HUES64 (cell line): Measurements from ENCODE around the gene LIPH.
A peak's percentile ranks its signal among the peaks of the same experiment; 100 is the strongest.
"Not testable (repeated sequence)": the region's sequence is repeated elsewhere in the genome, so short reads cannot be mapped to it uniquely, and the experiment has no call there.

ENCODE experiments used
- H3K27ac ChIP-seq: 2 replicates; pipeline ENCODE4 v1.7.0; 2013; ENCODE audit warnings: low read depth, low read length, inconsistent platforms
- H3K27me3 ChIP-seq: 2 replicates; pipeline ENCODE4 v1.6.1; 2013; ENCODE audit warnings: mild to moderate bottlenecking, low read length; ENCODE audit not compliant: insufficient read depth
- H3K36me3 ChIP-seq: 2 replicates; pipeline ENCODE4 v1.6.1; 2013; ENCODE audit warnings: mild to moderate bottlenecking, low read length; ENCODE audit not compliant: insufficient read depth
- H3K4me1 ChIP-seq: 2 replicates; pipeline ENCODE4 v1.6.1; 2013; ENCODE audit warnings: mild to moderate bottlenecking, low read length, moderate library complexity; ENCODE audit not compliant: insufficient read depth
- H3K4me3 ChIP-seq: 2 replicates; pipeline ENCODE4 v1.5.1; 2013; ENCODE audit warnings: mild to moderate bottlenecking, low read length, moderate library complexity
- H3K9ac ChIP-seq: 2 replicates; pipeline ENCODE4 v1.6.1; 2013; ENCODE audit warnings: mild to moderate bottlenecking, low read depth, low read length
- H3K9me3 ChIP-seq: 2 replicates; pipeline ENCODE4 v1.6.1; 2013; ENCODE audit warnings: low read depth, low read length; ENCODE audit not compliant: insufficient read depth
- WGBS: fragments of 150-250, 120-280 bp; methylation state at CpG from one replicate; pipeline ENCODE4 v1.1.7; 2013; ENCODE audit warnings: missing lambda C conversion rate; 5-methylcytosine and 5-hydroxymethylcytosine counted together

Gene LIPH

GRCh38 chr3:185572183-185572582 lies 19.8 kb upstream of the LIPH start:
- no peak overlapping the region for H3K9ac ChIP-seq

DNA sequence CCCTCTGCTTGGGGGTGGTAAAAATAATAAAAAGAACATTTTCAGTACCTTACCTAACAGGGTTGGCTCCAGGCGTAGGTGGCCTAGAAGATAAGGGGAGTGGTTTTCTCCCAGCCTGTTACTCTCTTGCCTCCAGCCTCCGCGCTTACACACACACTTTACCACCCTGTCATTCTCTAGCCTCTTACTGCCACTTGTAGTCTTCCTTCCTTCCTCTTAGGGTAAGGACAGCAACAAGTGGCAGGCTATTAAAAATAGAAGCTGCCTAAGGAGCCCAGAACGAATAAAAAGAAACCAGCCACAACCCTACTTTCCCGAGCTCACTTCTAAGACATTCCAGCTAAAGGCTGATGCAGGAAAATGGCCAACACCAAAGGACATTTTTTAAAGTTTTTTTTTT lies 9.6 kb upstream of the LIPH start:
- H3K4me3 ChIP-seq, result no peak overlapping the region
- no peaks in the 10 kb centered on the region for H3K9me3 ChIP-seq
- H3K27ac ChIP-seq, result peak overlapping the region; percentile 66; the same call in 1 of the 2 replicates
- peaks cover 28% of the 10 kb centered on the region for H3K4me1 ChIP-seq
- H3K27me3 ChIP-seq, result peaks cover 5% of the 10 kb centered on the region; the same call in 1 of the 2 replicates
- H3K36me3 ChIP-seq, result no peaks in the 10 kb centered on the region
- H3K9ac ChIP-seq, result peak overlapping the region; percentile 36; the same call in 1 of the 2 replicates
- 57% methylated on average over 5 of the region's 5 CpGs for WGBS

More at GRCh38 chr3:185572183-185572582, 19.8 kb upstream of the LIPH start:
- WGBS, result 92% methylated on average over 5 of the region's 5 CpGs
- Histone ChIP-seq H3K36me3 (no peaks in the 10 kb centered on the region), H3K9me3 (peaks cover 10% of the 10 kb centered on the region), H3K27ac (no peak overlapping the region), H3K27me3 (no peaks in the 10 kb centered on the region), H3K4me1 (peaks cover 6% of the 10 kb centered on the region), H3K4me3 (no peak overlapping the region)

- H3K27me3 ChIP-seq, result peaks cover 5% of the 10 kb centered on the region; the same call in 1 of the 2 replicates
- WGBS, result 85% methylated on average over 8 of the region's 8 CpGs
- H3K4me1 ChIP-seq, result peaks cover 28% of the 10 kb centered on the region
- H3K4me3 ChIP-seq, result no peak overlapping the region
- H3K36me3 ChIP-seq, result no peaks in the 10 kb centered on the region
- no peak overlapping the region for H3K9ac ChIP-seq
- no peaks in the 10 kb centered on the region for H3K9me3 ChIP-seq
- H3K27ac ChIP-seq, result peak overlapping the region; percentile 66; the same call in 1 of the 2 replicates
Observed at GRCh38 chr3:185561374-185561943, 9.1 kb upstream of the LIPH start.

GRCh38 chr3:185560676-185561075 lies 8.3 kb upstream of the LIPH start:
- Histone ChIP-seq H3K27me3 (peaks cover 5% of the 10 kb centered on the region; the same call in 1 of the 2 replicates), H3K4me1 (peaks cover 28% of the 10 kb centered on the region), H3K36me3 (no peaks in the 10 kb centered on the region), H3K9me3 (no peaks in the 10 kb centered on the region), H3K27ac (no peak overlapping the region), H3K4me3 (no peak overlapping the region), H3K9ac (no peak overlapping the region)
- WGBS, result 87% methylated on average over 10 of the region's 13 CpGs

- WGBS, result 90% methylated on average over 12 of the region's 12 CpGs
- Histone ChIP-seq H3K4me1 (peaks cover 28% of the 10 kb centered on the region), H3K4me3 (no peak overlapping the region), H3K9ac (no peak overlapping the region), H3K36me3 (no peaks in the 10 kb centered on the region), H3K27ac (no peak overlapping the region), H3K9me3 (no peaks in the 10 kb centered on the region), H3K27me3 (peaks cover 5% of the 10 kb centered on the region; the same call in 1 of the 2 replicates)
Observed at GRCh38 chr3:185559706-185560090, 7.3 kb upstream of the LIPH start.

DNA sequence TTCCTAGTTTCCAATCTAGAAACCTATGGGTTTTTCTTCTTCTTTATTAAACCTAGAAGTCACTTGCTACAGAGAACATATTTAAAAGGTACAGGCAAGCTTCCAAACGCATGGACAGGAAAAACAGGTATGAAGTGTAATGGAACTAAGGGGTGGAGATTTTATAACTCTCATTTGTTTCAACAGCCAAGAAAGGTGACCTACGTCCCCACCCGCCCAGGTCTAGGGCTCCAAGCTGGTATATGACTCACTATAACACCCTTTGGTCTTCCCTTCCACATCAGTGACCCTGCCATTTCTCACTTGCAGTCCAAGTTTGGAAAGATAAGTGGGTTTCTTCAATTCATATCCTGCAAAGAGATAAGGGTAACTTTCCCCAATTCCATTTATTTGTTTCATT lies 6.0 kb upstream of the LIPH start:
- Histone ChIP-seq H3K9me3 (no peaks in the 10 kb centered on the region), H3K27me3 (peaks cover 5% of the 10 kb centered on the region; the same call in 1 of the 2 replicates), H3K4me3 (no peak overlapping the region), H3K9ac (no peak overlapping the region), H3K27ac (no peak overlapping the region; the same call in 1 of the 2 replicates), H3K36me3 (no peaks in the 10 kb centered on the region), H3K4me1 (peaks cover 28% of the 10 kb centered on the region)
- 92% methylated on average over 3 of the region's 3 CpGs for WGBS

DNA sequence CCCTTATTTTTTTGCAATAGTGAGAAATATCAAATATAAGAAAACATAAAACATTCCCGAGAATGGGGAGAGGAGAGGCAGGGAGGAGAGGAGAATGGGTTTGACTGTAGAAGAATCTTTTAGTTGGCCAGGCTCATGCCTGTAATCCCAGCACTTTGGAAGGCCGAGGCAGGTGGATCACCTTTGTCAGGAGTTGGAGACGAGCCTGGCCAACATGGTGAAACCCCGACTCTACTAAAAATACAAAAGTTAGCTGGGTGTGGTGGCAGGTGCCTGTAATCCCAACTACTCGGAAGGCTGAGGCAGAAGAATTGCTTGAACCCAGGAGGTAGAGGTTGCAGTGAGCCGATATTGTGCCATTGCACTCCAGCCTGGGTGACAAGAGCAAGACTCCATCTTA lies 4.3 kb upstream of the LIPH start:
- WGBS, result 95% methylated on average over 6 of the region's 6 CpGs
- H3K27ac ChIP-seq, H3K9ac ChIP-seq, H3K9me3 ChIP-seq, H3K27me3 ChIP-seq, H3K4me3 ChIP-seq, H3K36me3 ChIP-seq: not testable (repeated sequence)
- peaks cover 24% of the 10 kb centered on the region for H3K4me1 ChIP-seq

- H3K4me1 ChIP-seq, result peaks cover 17% of the 10 kb centered on the region
- no peaks in the 10 kb centered on the region for H3K9me3 ChIP-seq
- H3K36me3 ChIP-seq, result no peaks in the 10 kb centered on the region
- peaks cover 5% of the 10 kb centered on the region; the same call in 1 of the 2 replicates for H3K27me3 ChIP-seq
- H3K9ac ChIP-seq, result no peak overlapping the region
- WGBS, result 94% methylated on average over 1 of the region's 1 CpG
- no peak overlapping the region for H3K4me3 ChIP-seq
- H3K27ac ChIP-seq, result no peak overlapping the region
Observed at GRCh38 chr3:185555860-185556347, 3.5 kb upstream of the LIPH start.

- Histone ChIP-seq H3K27ac (no peak overlapping the region), H3K9me3 (no peaks in the 10 kb centered on the region), H3K4me1 (peaks cover 10% of the 10 kb centered on the region), H3K9ac (no peak overlapping the region), H3K4me3 (no peak overlapping the region), H3K27me3 (peaks cover 5% of the 10 kb centered on the region; the same call in 1 of the 2 replicates), H3K36me3 (no peaks in the 10 kb centered on the region)
- WGBS, result 95% methylated on average over 4 of the region's 4 CpGs
Observed at GRCh38 chr3:185555101-185555501, 2.7 kb upstream of the LIPH start.

DNA sequence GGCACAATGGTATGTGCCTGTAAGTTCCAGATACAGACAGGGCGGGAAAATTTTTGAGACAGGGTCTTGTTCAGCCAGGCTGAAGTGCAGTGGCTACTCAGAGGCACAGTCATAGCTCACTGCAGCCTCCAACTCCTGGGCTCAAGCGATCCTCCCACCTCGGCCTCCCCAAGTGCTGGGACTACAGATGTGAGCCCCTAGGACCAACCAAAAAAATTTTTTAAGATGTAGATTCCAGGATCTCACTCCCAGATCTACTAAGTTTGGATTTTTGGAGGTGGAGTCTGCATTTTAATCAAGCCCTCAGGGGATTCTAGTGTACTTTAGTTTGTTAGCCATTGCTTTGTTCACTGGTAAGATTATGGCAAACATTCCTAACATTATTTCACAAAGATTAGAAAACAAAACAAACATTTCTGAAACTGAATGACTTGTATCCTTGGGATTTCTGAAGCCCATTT lies 2.7 kb downstream of the LIPH start:
- Histone ChIP-seq H3K27me3 (no peaks in the 10 kb centered on the region), H3K27ac (no peak overlapping the region), H3K36me3 (no peaks in the 10 kb centered on the region), H3K4me1 (peaks cover 4% of the 10 kb centered on the region; the same call in 1 of the 2 replicates), H3K4me3 (no peak overlapping the region), H3K9me3 (no peaks in the 10 kb centered on the region), H3K9ac (no peak overlapping the region)
- WGBS, result 90% methylated on average over 3 of the region's 3 CpGs

DNA sequence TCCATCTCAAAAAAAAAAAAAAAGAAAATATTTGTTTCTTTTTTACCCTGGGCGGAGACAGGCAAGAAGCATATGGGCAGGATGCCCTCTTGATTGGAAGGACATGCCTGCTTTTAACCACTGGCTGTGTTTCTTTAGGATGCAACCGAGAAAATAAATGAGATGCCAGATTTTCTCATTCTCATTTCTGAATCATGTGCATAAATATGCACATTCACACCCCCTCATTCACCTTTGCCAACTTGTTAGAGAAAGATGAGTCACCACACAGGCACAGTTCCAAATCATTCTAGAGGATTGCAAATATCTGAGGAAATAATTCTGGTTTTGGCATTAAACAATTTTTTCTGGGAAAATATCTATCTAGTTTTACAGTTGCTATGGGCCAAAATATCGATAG lies 3.3 kb downstream of the LIPH start:
- no peak overlapping the region for H3K9ac ChIP-seq
- peaks cover 4% of the 10 kb centered on the region; the same call in 1 of the 2 replicates for H3K4me1 ChIP-seq
- no peak overlapping the region for H3K27ac ChIP-seq
- WGBS, result 97% methylated on average over 2 of the region's 3 CpGs
- H3K36me3 ChIP-seq, result no peaks in the 10 kb centered on the region
- no peaks in the 10 kb centered on the region for H3K9me3 ChIP-seq
- H3K4me3 ChIP-seq, result no peak overlapping the region
- no peaks in the 10 kb centered on the region for H3K27me3 ChIP-seq
